ENCODE measurements around the gene BEAN1. TPM values are rescaled to one million over a fixed set of nuclear protein-coding genes. Genes with fewer than 3 reads are reported as not detected.

BEAN1 gene
- total and polyA plus RNA-seq, 3 experiments from 2014 or later = 0.09 TPM; not detected in 2

GRCh38 chr16:66467611-66468010 is 40.5 kb downstream of the BEAN1 start:
- Mint-ChIP-seq H3K9me3 (peaks cover 0 to 2% (median 0%) of the 10 kb centered on the region in 5 donors), H3K27ac (no peak overlapping the region), H3K4me1 (no peaks in the 10 kb centered on the region), H3K4me3 (no peak overlapping the region), H3K27me3 (peaks cover 6 to 51% of the 10 kb centered on the region in 2 donors), H3K36me3 (peaks cover 0 to 7% (median 2%) of the 10 kb centered on the region in 3 donors)
- no peak for DNase-seq
- H3K4me3 ChIP-seq (ENCODE audit: low read length) = no peak overlapping the region
- no peaks in the 10 kb centered on the region for H3K9me3 ChIP-seq (ENCODE audit: low read length)
- no peaks in the 10 kb centered on the region for H3K4me1 ChIP-seq (ENCODE audit: insufficient read depth, low read length)
- peaks cover 7% of the 10 kb centered on the region for H3K27me3 ChIP-seq (ENCODE audit: insufficient read depth, low read length, poor library complexity, severe bottlenecking)
- H3K36me3 ChIP-seq (ENCODE audit: insufficient read depth, low read length) = no peaks in the 10 kb centered on the region
- ChIA-PET CTCF (no interaction called here), POLR2A (no interaction called here)
- H3K27ac ChIP-seq (ENCODE audit: low read depth, low read length) = no peak overlapping the region

GRCh38 chr16:66468321-66468965 is 41.3 kb downstream of the BEAN1 start:
- CTCF ChIA-PET = interaction anchor here (1.5 kb wide), 1 partner anchor 11 kb away, joined by 5 read pairs; no protein-coding TSS in a partner anchor
- Histone ChIP-seq H3K4me1 (ENCODE audit: insufficient read depth, low read length) (no peaks in the 10 kb centered on the region), H3K36me3 (ENCODE audit: insufficient read depth, low read length) (no peaks in the 10 kb centered on the region), H3K27me3 (ENCODE audit: insufficient read depth, low read length, poor library complexity, severe bottlenecking) (peaks cover 7% of the 10 kb centered on the region), H3K9me3 (ENCODE audit: low read length) (no peaks in the 10 kb centered on the region), H3K27ac (ENCODE audit: low read depth, low read length) (no peak overlapping the region), H3K4me3 (ENCODE audit: low read length) (no peak overlapping the region)
- POLR2A ChIA-PET = interaction anchor here (0.5 kb wide), 1 partner anchor 128 kb away, joined by 3 read pairs; no protein-coding TSS in a partner anchor
- Mint-ChIP-seq H3K27me3 (peaks cover 3 to 43% of the 10 kb centered on the region in 2 donors), H3K36me3 (peaks cover 0 to 7% (median 2%) of the 10 kb centered on the region in 3 donors), H3K27ac (peak overlapping the region in 1 of 8 donors; percentile 48), H3K9me3 (peaks cover 0 to 2% (median 0%) of the 10 kb centered on the region in 5 donors), H3K4me1 (no peaks in the 10 kb centered on the region), H3K4me3 (no peak overlapping the region)
- no peak for DNase-seq

- Mint-ChIP-seq H3K27ac (no peak overlapping the region), H3K36me3 (peaks cover 0 to 7% (median 2%) of the 10 kb centered on the region in 3 donors), H3K9me3 (peaks cover 0 to 2% (median 0%) of the 10 kb centered on the region in 5 donors), H3K27me3 (peaks cover 3 to 36% of the 10 kb centered on the region in 2 donors), H3K4me3 (no peak overlapping the region), H3K4me1 (peaks cover 6 to 9% (median 7%) of the 10 kb centered on the region in 3 donors)
- Histone ChIP-seq H3K4me1 (ENCODE audit: insufficient read depth, low read length) (peaks cover 6% of the 10 kb centered on the region), H3K36me3 (ENCODE audit: insufficient read depth, low read length) (no peaks in the 10 kb centered on the region), H3K4me3 (ENCODE audit: low read length) (no peak overlapping the region), H3K27me3 (ENCODE audit: insufficient read depth, low read length, poor library complexity, severe bottlenecking) (peaks cover 4% of the 10 kb centered on the region), H3K27ac (ENCODE audit: low read depth, low read length) (no peak overlapping the region), H3K9me3 (ENCODE audit: low read length) (no peaks in the 10 kb centered on the region)
- ChIA-PET CTCF (interaction anchor here (1.5 kb wide), 1 partner anchor 10 kb away, joined by 5 read pairs; no protein-coding TSS in a partner anchor), POLR2A (no interaction called here)
- DNase-seq = no peak
These were observed 42.3 kb downstream of the BEAN1 start for GRCh38 chr16:66469291-66469946.

- ChIA-PET POLR2A (no interaction called here), CTCF (no interaction called here)
- Mint-ChIP-seq H3K27me3 (peaks cover 3 to 32% of the 10 kb centered on the region in 2 donors), H3K27ac (peak overlapping the region in 4 of 8 donors; percentile 6 to 58 (median 40)), H3K36me3 (peaks cover 0 to 7% (median 2%) of the 10 kb centered on the region in 3 donors), H3K9me3 (peaks cover 0 to 2% (median 0%) of the 10 kb centered on the region in 5 donors), H3K4me1 (peaks cover 12 to 15% (median 13%) of the 10 kb centered on the region in 3 donors), H3K4me3 (no peak overlapping the region)
- no peak for DNase-seq
- no peaks in the 10 kb centered on the region for H3K9me3 ChIP-seq (ENCODE audit: low read length)
- peaks cover 11% of the 10 kb centered on the region for H3K4me1 ChIP-seq (ENCODE audit: insufficient read depth, low read length)
- no peak overlapping the region for H3K4me3 ChIP-seq (ENCODE audit: low read length)
- no peak overlapping the region for H3K27ac ChIP-seq (ENCODE audit: low read depth, low read length)
- H3K36me3 ChIP-seq (ENCODE audit: insufficient read depth, low read length) = no peaks in the 10 kb centered on the region
- peaks cover 4% of the 10 kb centered on the region for H3K27me3 ChIP-seq (ENCODE audit: insufficient read depth, low read length, poor library complexity, severe bottlenecking)
These were observed 43.0 kb downstream of the BEAN1 start for GRCh38 chr16:66469947-66470546.

GRCh38 chr16:66470556-66470955 is 43.5 kb downstream of the BEAN1 start:
- Histone ChIP-seq H3K27me3 (ENCODE audit: insufficient read depth, low read length, poor library complexity, severe bottlenecking) (peaks cover 4% of the 10 kb centered on the region), H3K9me3 (ENCODE audit: low read length) (no peaks in the 10 kb centered on the region), H3K27ac (ENCODE audit: low read depth, low read length) (no peak overlapping the region), H3K4me3 (ENCODE audit: low read length) (no peak overlapping the region), H3K36me3 (ENCODE audit: insufficient read depth, low read length) (no peaks in the 10 kb centered on the region), H3K4me1 (ENCODE audit: insufficient read depth, low read length) (peaks cover 14% of the 10 kb centered on the region)
- ChIA-PET POLR2A (no interaction called here), CTCF (no interaction called here)
- no peak for DNase-seq
- Mint-ChIP-seq H3K4me1 (peaks cover 16 to 20% (median 17%) of the 10 kb centered on the region in 3 donors), H3K36me3 (peaks cover 0 to 7% (median 2%) of the 10 kb centered on the region in 3 donors), H3K4me3 (no peak overlapping the region), H3K27ac (peak overlapping the region in 2 of 8 donors; percentile 6 to 33), H3K9me3 (peaks cover 0 to 2% (median 0%) of the 10 kb centered on the region in 5 donors), H3K27me3 (peaks cover 3 to 27% of the 10 kb centered on the region in 2 donors)

- no peak for DNase-seq
- no peak overlapping the region for H3K27ac Mint-ChIP-seq
- no peak overlapping the region for H3K4me3 Mint-ChIP-seq
- Histone ChIP-seq H3K4me1 (ENCODE audit: insufficient read depth, low read length) (peaks cover 14% of the 10 kb centered on the region), H3K27ac (ENCODE audit: low read depth, low read length) (no peak overlapping the region), H3K9me3 (ENCODE audit: low read length) (no peaks in the 10 kb centered on the region), H3K27me3 (ENCODE audit: insufficient read depth, low read length, poor library complexity, severe bottlenecking) (peaks cover under 1% of the 10 kb centered on the region), H3K4me3 (ENCODE audit: low read length) (no peak overlapping the region), H3K36me3 (ENCODE audit: insufficient read depth, low read length) (no peaks in the 10 kb centered on the region)
- POLR2A ChIA-PET = interaction anchor here (0.6 kb wide), 1 partner anchor 20 kb away, joined by 3 read pairs; no protein-coding TSS in a partner anchor
- peaks cover 16 to 21% (median 21%) of the 10 kb centered on the region in 3 donors for H3K4me1 Mint-ChIP-seq
- peaks cover 0 to 7% (median 2%) of the 10 kb centered on the region in 3 donors for H3K36me3 Mint-ChIP-seq
- CTCF ChIA-PET = no interaction called here
- peaks cover 0 to 2% (median 0%) of the 10 kb centered on the region in 5 donors for H3K9me3 Mint-ChIP-seq
- peaks cover 3 to 23% of the 10 kb centered on the region in 2 donors for H3K27me3 Mint-ChIP-seq
These were observed 44.2 kb downstream of the BEAN1 start for GRCh38 chr16:66471264-66471663.

- Mint-ChIP-seq H3K36me3 (peaks cover 0 to 6% (median 0%) of the 10 kb centered on the region in 3 donors), H3K27ac (no peak overlapping the region), H3K4me3 (no peak overlapping the region), H3K9me3 (no peaks in the 10 kb centered on the region), H3K4me1 (peaks cover 16 to 23% (median 22%) of the 10 kb centered on the region in 3 donors), H3K27me3 (peaks cover 3 to 21% of the 10 kb centered on the region in 2 donors)
- Histone ChIP-seq H3K4me1 (ENCODE audit: insufficient read depth, low read length) (peaks cover 14% of the 10 kb centered on the region), H3K4me3 (ENCODE audit: low read length) (no peak overlapping the region), H3K27me3 (ENCODE audit: insufficient read depth, low read length, poor library complexity, severe bottlenecking) (no peaks in the 10 kb centered on the region), H3K36me3 (ENCODE audit: insufficient read depth, low read length) (no peaks in the 10 kb centered on the region), H3K9me3 (ENCODE audit: low read length) (no peaks in the 10 kb centered on the region), H3K27ac (ENCODE audit: low read depth, low read length) (no peak overlapping the region)
- ChIA-PET POLR2A (no interaction called here), CTCF (no interaction called here)
- no peak for DNase-seq
These were observed 44.8 kb downstream of the BEAN1 start for GRCh38 chr16:66471716-66472393.

Measured in CD8-positive, alpha-beta memory T cell (primary cell).